Neuronal stem cell (in vitro differentiated cells): ENCODE data around the gene SOX1.

Experiments used
- DNase-seq: peaks from one replicate; pipeline ENCODE4 v3.0.0-alpha.2; 2013; ENCODE audit warnings: low spot score
- H2AFZ ChIP-seq: one replicate; pipeline ENCODE4 v1.6.1; 2013; ENCODE audit warnings: mild to moderate bottlenecking, low read length, inconsistent platforms
- H2AK5ac ChIP-seq: 2 replicates; pipeline ENCODE4 v1.6.1; 2013; ENCODE audit warnings: low read depth, mild to moderate bottlenecking, inconsistent platforms, low read length, moderate library complexity, mixed read lengths
- H2BK120ac ChIP-seq: 2 replicates; pipeline ENCODE4 v1.6.1; 2013; ENCODE audit warnings: low read depth, mild to moderate bottlenecking, inconsistent platforms, low read length, moderate library complexity, mixed read lengths
- H2BK12ac ChIP-seq: one replicate; pipeline ENCODE4 v1.6.1; 2013; ENCODE audit warnings: low read length, inconsistent platforms
- H2BK15ac ChIP-seq: 2 replicates; pipeline ENCODE4 v1.6.1; 2013; ENCODE audit warnings: mild to moderate bottlenecking, low read length, inconsistent platforms, mixed read lengths
- H2BK5ac ChIP-seq: one replicate; pipeline ENCODE4 v1.6.1; 2013; ENCODE audit warnings: inconsistent platforms, mild to moderate bottlenecking, low read length, moderate library complexity
- H3K14ac ChIP-seq: one replicate; pipeline ENCODE4 v1.6.1; 2013; ENCODE audit warnings: low read length, inconsistent platforms
- H3K18ac ChIP-seq: 2 replicates; pipeline ENCODE4 v1.6.1; 2013; ENCODE audit warnings: low read length, inconsistent platforms
- H3K23ac ChIP-seq: 2 replicates; pipeline ENCODE4 v1.6.1; 2013; ENCODE audit warnings: low read depth, mild to moderate bottlenecking, mixed read lengths, low read length, inconsistent platforms; ENCODE audit not compliant: poor library complexity
- H3K27ac ChIP-seq: replicated peaks from 3 replicates; pipeline ENCODE4 v1.5.1; 2013; ENCODE audit warnings: low read length, inconsistent platforms
- H3K27me3 ChIP-seq, 3 experiments: 2 replicates each; pipeline ENCODE4 v1.6.1; 2013; ENCODE audit warnings: low read length in 3 of 3, mild to moderate bottlenecking in 2 of 3, inconsistent platforms in 1 of 3, low read depth in 1 of 3, mixed read lengths in 1 of 3, moderate library complexity in 1 of 3; ENCODE audit not compliant: control insufficient read depth in 3 of 3, insufficient read depth in 3 of 3
- H3K36me3 ChIP-seq, 2 donors: replicated peaks in 1 of 2; 2 replicates each; pipeline ENCODE4 v1.6.1; 2013; ENCODE audit warnings: low read length in 2 of 2; ENCODE audit not compliant: control insufficient read depth in 2 of 2, insufficient read depth in 2 of 2
- H3K4ac ChIP-seq: 2 replicates; pipeline ENCODE4 v1.6.1; 2013; ENCODE audit warnings: inconsistent platforms, mild to moderate bottlenecking, low read length, moderate library complexity
- H3K4me1 ChIP-seq, 2 donors: 1 replicate in 1 of 2; 2 replicates in 1 of 2; pipeline ENCODE4 v1.6.1; 2013; ENCODE audit warnings: low read length in 2 of 2, low read depth in 1 of 2; ENCODE audit not compliant: control insufficient read depth in 2 of 2, insufficient read depth in 1 of 2
- H3K4me2 ChIP-seq: one replicate; pipeline ENCODE4 v1.6.1; 2013; ENCODE audit warnings: mild to moderate bottlenecking, low read length, inconsistent platforms; ENCODE audit not compliant: insufficient read depth, poor library complexity, severe bottlenecking
- H3K4me3 ChIP-seq, 2 donors: 2 replicates each; pipeline ENCODE4 v1.5.1; 2013; ENCODE audit warnings: low read length in 2 of 2, mild to moderate bottlenecking in 2 of 2, inconsistent platforms in 1 of 2, moderate library complexity in 1 of 2
- H3K79me1 ChIP-seq: one replicate; pipeline ENCODE4 v1.6.1; 2013; ENCODE audit warnings: low read depth, mild to moderate bottlenecking, inconsistent platforms, low read length, moderate library complexity
- H3K9ac ChIP-seq: one replicate; pipeline ENCODE4 v1.6.1; 2013; ENCODE audit warnings: mild to moderate bottlenecking, low read depth, low read length, inconsistent platforms; ENCODE audit not compliant: poor library complexity
- H3K9me3 ChIP-seq, 2 donors: replicated peaks in 1 of 2; 2 replicates each; pipeline versions ENCODE3 to v1.6.1; 2013; ENCODE audit warnings: low read length in 2 of 2, mild to moderate bottlenecking in 2 of 2, inconsistent platforms in 1 of 2, low read depth in 1 of 2, mixed read lengths in 1 of 2, moderate library complexity in 1 of 2; ENCODE audit not compliant: control insufficient read depth in 2 of 2, insufficient read depth in 1 of 2
- H4K8ac ChIP-seq: one replicate; pipeline ENCODE4 v1.6.1; 2013; ENCODE audit warnings: low read depth, mild to moderate bottlenecking, inconsistent platforms, low read length, moderate library complexity
- H4K91ac ChIP-seq: one replicate; pipeline ENCODE4 v1.6.1; 2013; ENCODE audit warnings: low read length, low read depth, mild to moderate bottlenecking, inconsistent platforms; ENCODE audit not compliant: poor library complexity
- WGBS, 2 donors: extraction: QIAGEN DNeasy Blood & Tissue Kit; methylation state at CpG; one replicate each; pipeline ENCODE4 v1.1.7; 2013; ENCODE audit warnings: missing lambda C conversion rate in 2 of 2, mixed read lengths in 1 of 2; ENCODE audit not compliant: insufficient read length in 2 of 2, insufficient replicate concordance in 1 of 2; ENCODE audit errors: extremely low coverage in 2 of 2; 5-methylcytosine and 5-hydroxymethylcytosine counted together

SOX1 gene

GRCh38 chr13:112114391-112114790, 47.4 kb downstream of the SOX1 start:
- Histone ChIP-seq H2BK12ac (peak overlapping the region; percentile 46), H3K18ac (no peak overlapping the region), H2AK5ac (peak overlapping the region; percentile 44), H3K4ac (no peak overlapping the region), H2AFZ (no peak overlapping the region), H3K9me3 (peaks cover 0 to 3% of the 10 kb centered on the region in 2 donors), H3K27ac (no peak overlapping the region), H3K4me2 (no peak overlapping the region), H3K4me3 (no peak overlapping the region), H2BK120ac (no peak overlapping the region), H4K91ac (no peak overlapping the region), H3K9ac (no peak overlapping the region), H4K8ac (no peak overlapping the region), H3K4me1 (peaks cover 3 to 29% of the 10 kb centered on the region in 2 donors), H3K36me3 (no peaks in the 10 kb centered on the region), H2BK5ac (peak overlapping the region; percentile 7), H3K27me3 (no peaks in the 10 kb centered on the region), H3K14ac (no peak overlapping the region), H2BK15ac (peak overlapping the region; percentile 49), H3K79me1 (no peaks in the 10 kb centered on the region), H3K23ac (no peak overlapping the region)
- WGBS, 2 donors = no CpG with 5 or more reads among the region's 11 CpGs
- DNase-seq = no peak

- Histone ChIP-seq H3K27me3 (no peaks in the 10 kb centered on the region), H2AK5ac (no peak overlapping the region), H4K8ac (no peak overlapping the region), H3K9me3 (peaks cover 0 to 4% of the 10 kb centered on the region in 2 donors), H3K23ac (no peak overlapping the region), H3K36me3 (no peaks in the 10 kb centered on the region), H2AFZ (no peak overlapping the region), H3K4me1 (peaks cover 2 to 25% of the 10 kb centered on the region in 2 donors), H3K4me2 (no peak overlapping the region), H3K14ac (no peak overlapping the region), H3K4me3 (no peak overlapping the region), H2BK12ac (peak overlapping the region; percentile 76), H3K79me1 (no peaks in the 10 kb centered on the region), H3K18ac (peak overlapping the region; percentile 89), H2BK120ac (no peak overlapping the region), H3K4ac (no peak overlapping the region), H2BK5ac (no peak overlapping the region), H4K91ac (no peak overlapping the region), H3K27ac (no peak overlapping the region), H2BK15ac (peak overlapping the region; percentile 91), H3K9ac (no peak overlapping the region)
- WGBS, 2 donors = no CpG with 5 or more reads among the region's 20 CpGs
- DNase-seq = no peak
These were observed 48.6 kb downstream of the SOX1 start for GRCh38 chr13:112115403-112116091.

GRCh38 chr13:112116187-112116950, 49.4 kb downstream of the SOX1 start:
- peak overlapping the region; percentile 21 for H2BK120ac ChIP-seq
- no peak overlapping the region for H4K91ac ChIP-seq
- no peak overlapping the region for H3K27ac ChIP-seq
- H3K79me1 ChIP-seq = no peaks in the 10 kb centered on the region
- H3K27me3 ChIP-seq = no peaks in the 10 kb centered on the region
- H3K4me2 ChIP-seq = no peak overlapping the region
- no peak overlapping the region for H3K4ac ChIP-seq
- H2AFZ ChIP-seq = no peak overlapping the region
- H3K14ac ChIP-seq = no peak overlapping the region
- H3K4me1 ChIP-seq = peaks cover 3 to 23% of the 10 kb centered on the region in 2 donors
- DNase-seq = no peak
- H4K8ac ChIP-seq = no peak overlapping the region
- peak overlapping the region; percentile 58 for H3K18ac ChIP-seq
- H3K23ac ChIP-seq = no peak overlapping the region
- H2AK5ac ChIP-seq = peak overlapping the region; percentile 72
- WGBS, 2 donors = no CpG with 5 or more reads among the region's 22 CpGs
- peaks cover 0 to 4% of the 10 kb centered on the region in 2 donors for H3K9me3 ChIP-seq
- H3K9ac ChIP-seq = no peak overlapping the region
- H2BK5ac ChIP-seq = no peak overlapping the region
- peak overlapping the region; percentile 70 for H2BK15ac ChIP-seq
- no peak overlapping the region for H3K4me3 ChIP-seq
- H3K36me3 ChIP-seq = no peaks in the 10 kb centered on the region
- peak overlapping the region; percentile 64 for H2BK12ac ChIP-seq

DNA sequence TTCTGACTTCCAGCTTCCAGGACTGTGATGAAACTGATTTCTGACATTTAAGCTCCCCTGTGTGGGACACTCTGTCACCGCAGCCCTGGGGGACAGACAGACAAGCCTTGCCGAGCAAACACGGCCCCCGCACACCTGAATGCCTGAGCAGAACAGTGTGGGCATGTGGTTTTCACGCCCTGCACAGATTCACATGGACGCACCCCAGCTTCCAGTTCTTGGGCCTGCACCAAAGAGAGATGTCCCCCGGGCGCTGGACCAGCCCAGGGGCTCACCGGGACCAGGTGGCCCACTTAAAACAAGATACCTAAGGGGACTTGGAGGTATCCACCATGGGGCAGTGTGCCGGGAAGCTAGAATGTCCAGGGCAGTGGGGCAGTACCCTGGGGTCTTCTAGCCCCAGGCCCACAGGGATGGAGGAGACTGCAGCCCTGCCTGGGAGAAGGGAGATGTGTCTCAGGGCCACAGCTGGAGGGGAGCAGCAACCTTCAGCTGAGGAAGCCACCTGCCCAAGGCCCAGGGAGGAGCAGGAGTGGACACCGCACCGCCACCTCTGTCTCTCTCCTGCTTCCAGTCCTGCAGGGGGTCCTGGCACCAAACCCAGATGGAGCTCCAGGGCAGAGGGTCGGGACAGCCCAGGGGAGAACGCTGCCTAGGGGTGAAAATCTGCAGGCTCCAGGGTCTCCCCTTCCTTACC, 50.5 kb downstream of the SOX1 start:
- H2BK15ac ChIP-seq = peak overlapping the region; percentile 84
- peak overlapping the region; percentile 93 for H2BK5ac ChIP-seq
- no peak overlapping the region for H3K4me2 ChIP-seq
- no CpG with 5 or more reads among the region's 14 CpGs for WGBS, 2 donors
- peaks cover 3 to 12% of the 10 kb centered on the region in 2 donors for H3K4me1 ChIP-seq
- no peak for DNase-seq
- H4K8ac ChIP-seq = no peak overlapping the region
- H3K4ac ChIP-seq = no peak overlapping the region
- peaks cover 0 to 3% of the 10 kb centered on the region in 2 donors for H3K9me3 ChIP-seq
- no peak overlapping the region for H3K9ac ChIP-seq
- peak overlapping the region; percentile 20 for H3K23ac ChIP-seq
- H2BK12ac ChIP-seq = peak overlapping the region; percentile 75
- H3K4me3 ChIP-seq = no peak overlapping the region
- peak overlapping the region; percentile 96 for H3K18ac ChIP-seq
- H4K91ac ChIP-seq = no peak overlapping the region
- no peaks in the 10 kb centered on the region for H3K79me1 ChIP-seq
- H2AFZ ChIP-seq = peak overlapping the region; percentile 4
- H3K36me3 ChIP-seq = no peaks in the 10 kb centered on the region
- no peaks in the 10 kb centered on the region for H3K27me3 ChIP-seq
- no peak overlapping the region for H3K14ac ChIP-seq
- no peak overlapping the region for H3K27ac ChIP-seq
- H2AK5ac ChIP-seq = peak overlapping the region; percentile 91
- no peak overlapping the region for H2BK120ac ChIP-seq
